ENCODE results near the gene ITGA1. TPM values are rescaled to one million over a fixed set of nuclear protein-coding genes. Genes with fewer than 3 reads are reported as not detected.

The ITGA1 gene
- total RNA-seq, 1 donor from 2014 or later: 0.59 TPM

- Mint-ChIP-seq H3K27ac (no peak overlapping the region), H3K9me3 (peaks cover 16% of the 10 kb centered on the region), H3K27me3 (ENCODE audit: low read depth) (no peaks in the 10 kb centered on the region), H3K4me1 (ENCODE audit: low read depth) (peaks cover 9% of the 10 kb centered on the region), H3K36me3 (ENCODE audit: low read depth) (no peaks in the 10 kb centered on the region), H3K4me3 (ENCODE audit: low read depth) (no peak overlapping the region)
- no peak for DNase-seq (ENCODE audit: low spot score)
- intact Hi-C loops (cut with micrococcal nuclease): loop anchor here (5.0 kb wide), 1 partner anchor 39 kb away; the partner anchor contains the start of genes ITGA1 and PELO
Observed at GRCh38 chr5:52825826-52826225, 38.1 kb downstream of the ITGA1 start.

GRCh38 chr5:52827815-52828214 is 40.1 kb downstream of the ITGA1 start:
- H3K4me3 Mint-ChIP-seq (ENCODE audit: low read depth): no peak overlapping the region
- peaks cover 16% of the 10 kb centered on the region for H3K9me3 Mint-ChIP-seq
- no peaks in the 10 kb centered on the region for H3K36me3 Mint-ChIP-seq (ENCODE audit: low read depth)
- H3K27me3 Mint-ChIP-seq (ENCODE audit: low read depth): no peaks in the 10 kb centered on the region
- no peak overlapping the region for H3K27ac Mint-ChIP-seq
- intact Hi-C loops (cut with micrococcal nuclease): loop anchor here (5.0 kb wide), 1 partner anchor 41 kb away; the partner anchor contains the start of genes ITGA1 and PELO
- DNase-seq (ENCODE audit: low spot score): no peak
- peaks cover 9% of the 10 kb centered on the region for H3K4me1 Mint-ChIP-seq (ENCODE audit: low read depth)

GRCh38 chr5:52829664-52830063 is 41.9 kb downstream of the ITGA1 start:
- Mint-ChIP-seq H3K27ac (no peak overlapping the region), H3K27me3 (ENCODE audit: low read depth) (no peaks in the 10 kb centered on the region), H3K4me3 (ENCODE audit: low read depth) (no peak overlapping the region), H3K4me1 (ENCODE audit: low read depth) (peaks cover 9% of the 10 kb centered on the region), H3K9me3 (peaks cover 16% of the 10 kb centered on the region), H3K36me3 (ENCODE audit: low read depth) (no peaks in the 10 kb centered on the region)
- DNase-seq (ENCODE audit: low spot score): no peak
- intact Hi-C loops (cut with micrococcal nuclease): loop anchor here (5.0 kb wide), 1 partner anchor 42 kb away; the partner anchor contains the start of genes ITGA1 and PELO

- H3K27me3 Mint-ChIP-seq (ENCODE audit: low read depth): no peaks in the 10 kb centered on the region
Observed at GRCh38 chr5:52830650-52831049, 42.9 kb downstream of the ITGA1 start.

GRCh38 chr5:52831786-52832511 is 44.2 kb downstream of the ITGA1 start:
- intact Hi-C loops (cut with micrococcal nuclease): no loop called here
- peaks cover 6% of the 10 kb centered on the region for H3K27me3 Mint-ChIP-seq (ENCODE audit: low read depth)
- H3K4me3 Mint-ChIP-seq (ENCODE audit: low read depth): no peak overlapping the region
- no peaks in the 10 kb centered on the region for H3K36me3 Mint-ChIP-seq (ENCODE audit: low read depth)
- no peak overlapping the region for H3K27ac Mint-ChIP-seq
- no peak for DNase-seq (ENCODE audit: low spot score)
- peaks cover 16% of the 10 kb centered on the region for H3K9me3 Mint-ChIP-seq
- H3K4me1 Mint-ChIP-seq (ENCODE audit: low read depth): no peaks in the 10 kb centered on the region

More at GRCh38 chr5:52830650-52831049, 42.9 kb downstream of the ITGA1 start:
- Mint-ChIP-seq H3K36me3 (ENCODE audit: low read depth) (no peaks in the 10 kb centered on the region), H3K4me3 (ENCODE audit: low read depth) (no peak overlapping the region), H3K27ac (no peak overlapping the region), H3K4me1 (ENCODE audit: low read depth) (peaks cover 5% of the 10 kb centered on the region), H3K9me3 (peaks cover 16% of the 10 kb centered on the region)
- intact Hi-C loops (cut with micrococcal nuclease): no loop called here
- no peak for DNase-seq (ENCODE audit: low spot score)

GRCh38 chr5:52834320-52834719 is 46.6 kb downstream of the ITGA1 start:
- intact Hi-C loops (cut with micrococcal nuclease): no loop called here
- DNase-seq (ENCODE audit: low spot score): no peak
- Mint-ChIP-seq H3K36me3 (ENCODE audit: low read depth) (no peaks in the 10 kb centered on the region), H3K4me3 (ENCODE audit: low read depth) (no peak overlapping the region), H3K4me1 (ENCODE audit: low read depth) (no peaks in the 10 kb centered on the region), H3K27ac (no peak overlapping the region), H3K27me3 (ENCODE audit: low read depth) (peaks cover 6% of the 10 kb centered on the region), H3K9me3 (no peaks in the 10 kb centered on the region)

- Mint-ChIP-seq H3K27ac (no peak overlapping the region), H3K4me3 (ENCODE audit: low read depth) (no peak overlapping the region), H3K4me1 (ENCODE audit: low read depth) (peaks cover 2% of the 10 kb centered on the region), H3K27me3 (ENCODE audit: low read depth) (peaks cover 7% of the 10 kb centered on the region), H3K36me3 (ENCODE audit: low read depth) (no peaks in the 10 kb centered on the region), H3K9me3 (no peaks in the 10 kb centered on the region)
- no peak for DNase-seq (ENCODE audit: low spot score)
- intact Hi-C loops (cut with micrococcal nuclease): no loop called here
Observed at GRCh38 chr5:52837068-52837467, 49.4 kb downstream of the ITGA1 start.

- no peak overlapping the region for H3K4me3 Mint-ChIP-seq (ENCODE audit: low read depth)
- no peak for DNase-seq (ENCODE audit: low spot score)
- no peaks in the 10 kb centered on the region for H3K36me3 Mint-ChIP-seq (ENCODE audit: low read depth)
- peaks cover 7% of the 10 kb centered on the region for H3K27me3 Mint-ChIP-seq (ENCODE audit: low read depth)
- H3K9me3 Mint-ChIP-seq: no peaks in the 10 kb centered on the region
- peaks cover 2% of the 10 kb centered on the region for H3K4me1 Mint-ChIP-seq (ENCODE audit: low read depth)
- H3K27ac Mint-ChIP-seq: no peak overlapping the region
- intact Hi-C loops (cut with micrococcal nuclease): no loop called here
Observed at GRCh38 chr5:52837591-52838001, 49.9 kb downstream of the ITGA1 start.

GRCh38 chr5:52838326-52839015 is 50.8 kb downstream of the ITGA1 start:
- H3K4me3 Mint-ChIP-seq (ENCODE audit: low read depth): no peak overlapping the region
- no peak overlapping the region for H3K27ac Mint-ChIP-seq
- peaks cover 7% of the 10 kb centered on the region for H3K27me3 Mint-ChIP-seq (ENCODE audit: low read depth)
- no peaks in the 10 kb centered on the region for H3K36me3 Mint-ChIP-seq (ENCODE audit: low read depth)
- DNase-seq (ENCODE audit: low spot score): no peak
- H3K9me3 Mint-ChIP-seq: no peaks in the 10 kb centered on the region
- intact Hi-C loops (cut with micrococcal nuclease): no loop called here
- peaks cover 2% of the 10 kb centered on the region for H3K4me1 Mint-ChIP-seq (ENCODE audit: low read depth)

GRCh38 chr5:52839285-52839684 is 51.6 kb downstream of the ITGA1 start:
- DNase-seq (ENCODE audit: low spot score): no peak
- Mint-ChIP-seq H3K27me3 (ENCODE audit: low read depth) (peaks cover 7% of the 10 kb centered on the region), H3K4me3 (ENCODE audit: low read depth) (no peak overlapping the region), H3K36me3 (ENCODE audit: low read depth) (no peaks in the 10 kb centered on the region), H3K9me3 (no peaks in the 10 kb centered on the region), H3K27ac (no peak overlapping the region), H3K4me1 (ENCODE audit: low read depth) (peaks cover 2% of the 10 kb centered on the region)
- intact Hi-C loops (cut with micrococcal nuclease): no loop called here

GRCh38 chr5:52840277-52841050 is 52.7 kb downstream of the ITGA1 start:
- H3K4me1 Mint-ChIP-seq (ENCODE audit: low read depth): peaks cover 2% of the 10 kb centered on the region
- no peak for DNase-seq (ENCODE audit: low spot score)
- intact Hi-C loops (cut with micrococcal nuclease): no loop called here
- no peak overlapping the region for H3K4me3 Mint-ChIP-seq (ENCODE audit: low read depth)
- H3K9me3 Mint-ChIP-seq: no peaks in the 10 kb centered on the region
- no peak overlapping the region for H3K27ac Mint-ChIP-seq
- H3K36me3 Mint-ChIP-seq (ENCODE audit: low read depth): no peaks in the 10 kb centered on the region
- peaks cover 7% of the 10 kb centered on the region for H3K27me3 Mint-ChIP-seq (ENCODE audit: low read depth)

- intact Hi-C loops (cut with micrococcal nuclease): no loop called here
- Mint-ChIP-seq H3K4me1 (ENCODE audit: low read depth) (peaks cover 2% of the 10 kb centered on the region), H3K27me3 (ENCODE audit: low read depth) (peaks cover 4% of the 10 kb centered on the region), H3K27ac (no peak overlapping the region), H3K4me3 (ENCODE audit: low read depth) (no peak overlapping the region), H3K9me3 (no peaks in the 10 kb centered on the region), H3K36me3 (ENCODE audit: low read depth) (no peaks in the 10 kb centered on the region)
- DNase-seq (ENCODE audit: low spot score): no peak
Observed at GRCh38 chr5:52841114-52841513, 53.4 kb downstream of the ITGA1 start.

All from activated T-helper 2 cell treated with anti-CD3 and anti-CD28 coated beads, Interferon-gamma antibody, Interleukin-2, Interleukin-4, amounts not matched to agents 10 μg/mL and 5 μg/mL and 100 μg/mL, durations not matched to agents 14 hours and 24 hours and 36 hours (primary cell).